Transverse colon (tissue), 4 donors: ENCODE results near the gene SNRNP70. TPM values are rescaled to one million over a fixed set of nuclear protein-coding genes. Genes with fewer than 3 reads are reported as not detected.
"Not testable (repeated sequence)": the region's sequence is repeated elsewhere in the genome, so short reads cannot be mapped to it uniquely, and the experiment has no call there.

Experiments
- DNase-seq: peaks from one replicate; pipeline ENCODE4 v3.0.0-alpha.2; 2019
- H3K27ac ChIP-seq, 4 donors: fragments of 200-600 bp; sonication (generic); 2 replicates each; pipeline ENCODE4 v1.5.1; 2016 to 2018; ENCODE audit warnings: inconsistent platforms in 4 of 4
- H3K27me3 ChIP-seq: fragments of 200-600 bp; sonication (generic); 2 replicates; pipeline ENCODE4 v1.5.1; 2017; ENCODE audit warnings: inconsistent platforms
- H3K36me3 ChIP-seq, 4 donors: fragments of 200-600 bp; sonication (generic); 2 replicates each; pipeline ENCODE4 v1.5.1; 2017 to 2019; ENCODE audit warnings: inconsistent platforms in 4 of 4
- H3K4me1 ChIP-seq, 4 donors: fragments of 200-600 bp; sonication (generic); 2 replicates each; pipeline ENCODE4 v1.5.1; 2017 to 2020; ENCODE audit warnings: inconsistent platforms in 4 of 4
- H3K4me3 ChIP-seq, 4 donors: fragments of 200-600 bp; sonication (generic); 1 replicate in 1 of 4; 2 replicates in 3 of 4; pipeline versions ENCODE4 v1.5.1 to v1.6.1; 2017 to 2019; ENCODE audit warnings: inconsistent platforms in 4 of 4
- H3K9me3 ChIP-seq, 2 donors: fragments of 200-600 bp; sonication (generic); 2 replicates each; pipeline ENCODE4 v1.5.1; 2017 to 2019; ENCODE audit warnings: inconsistent platforms in 2 of 2
- EP300 ChIP-seq: sonication (generic); formaldehyde crosslinking; IDR thresholded peaks from one replicate; pipeline ENCODE4 v1.6.1; 2017; ENCODE audit warnings: antibody characterized with exemption, low read depth
- POLR2A ChIP-seq: fragments of 450-650 bp; IDR thresholded peaks from one replicate; pipeline ENCODE4 v1.6.1; 2016; ENCODE audit warnings: antibody characterized with exemption, mild to moderate bottlenecking, moderate library complexity
- POLR2AphosphoS5 ChIP-seq, 3 donors: sonication (generic); formaldehyde crosslinking; IDR thresholded peaks; one replicate each; pipeline ENCODE4 v1.6.1; 2016; ENCODE audit warnings: antibody characterized with exemption in 3 of 3
- WGBS, 2 donors: methylation state at CpG; one replicate each; pipeline ENCODE4 v1.1.5; 2018; ENCODE audit warnings: low coverage in 1 of 2; 5-methylcytosine and 5-hydroxymethylcytosine counted together
- in situ Hi-C, 4 donors: fragments of 200-750 bp; cut with MboI; loops; one replicate each; pipeline versions ENCODE4 v1.15.0 to v1.15.1; 2017; ENCODE audit warnings: low sequenced_read_pairs in 3 of 4, low pct_ligation_motif_present in 1 of 4, low pct_unique_long_range_greater_than_20kb in 1 of 4
- intact Hi-C: fragments of 100-400 bp; cut with DNase I; formaldehyde crosslinking; loops from one replicate; pipeline ENCODE4 v1.15.1; 2023; ENCODE audit warnings: low total_unique reads
- total RNA-seq, 4 donors: library from RNA; depleted of rRNA; stranded (reverse); fragments of >200 nt; gene quantifications; one replicate each; pipeline ENCODE4 v1.1.0, GENCODE V29; 2016
- TF ChIP-seq, protein P1 (sequence below), 5 experiments: fragments of 200-600 bp in 3 of 5; fragments of 450-650 bp in 2 of 5; sonication (generic) in 3 of 5; IDR thresholded peaks; 1 replicate in 2 of 5; 2 replicates in 3 of 5; pipeline ENCODE4 v1.5.1; 2016 to 2017; ENCODE audit warnings: antibody characterized with exemption in 5 of 5, inconsistent platforms in 3 of 5, mild to moderate bottlenecking in 2 of 5, moderate library complexity in 1 of 5

SNRNP70 gene
- total RNA-seq: 100 to 1,000 TPM; 216 to 682 (median 292) TPM

DNA sequence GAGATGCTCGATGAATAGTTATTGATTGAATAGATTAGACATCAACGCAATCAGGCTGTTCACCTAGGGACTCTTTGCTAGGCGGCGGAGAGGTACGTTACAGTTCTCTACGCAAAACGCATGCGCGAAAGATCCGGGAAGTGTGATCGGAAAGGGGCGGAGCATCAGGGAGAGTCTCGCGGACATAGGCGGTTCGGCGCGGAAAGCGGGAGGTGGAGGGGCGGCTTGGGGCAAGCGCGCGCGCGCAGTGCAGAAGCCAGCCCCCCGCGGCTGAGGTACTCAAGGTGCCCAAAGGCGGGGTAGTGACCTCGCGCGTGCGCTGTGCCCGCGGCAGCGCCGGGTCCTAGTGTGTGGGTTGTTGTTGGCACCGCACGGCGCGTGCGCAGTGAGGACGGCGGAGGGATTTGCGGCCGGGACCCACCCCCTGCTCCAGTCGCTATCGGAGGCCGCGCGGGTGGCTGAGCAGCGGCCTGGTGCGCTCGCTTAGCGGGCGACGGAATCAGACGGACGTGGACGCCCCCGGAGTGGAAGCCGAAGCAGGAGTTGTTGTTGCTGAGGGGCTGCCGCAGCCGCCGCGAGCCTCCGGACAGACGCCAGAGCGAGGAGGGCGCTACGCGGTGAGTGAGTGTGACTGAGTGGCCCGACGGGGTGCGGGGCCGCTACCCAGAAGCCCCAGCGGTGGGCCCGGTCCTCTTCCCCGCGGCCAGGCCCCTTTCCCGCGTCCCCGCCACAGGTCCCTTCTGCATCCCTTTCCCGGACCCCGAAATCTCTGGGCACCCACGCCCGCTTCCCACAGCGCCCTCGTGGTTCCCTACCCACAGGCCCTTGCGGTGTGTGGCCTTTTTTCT lies at the start of gene SNRNP70:
SNRNP70 (plus strand) TSS at position 432 of the 848 bp plus-strand sequence. CDS start 964 bp downstream, outside the sequence.
- no peaks in the 10 kb centered on the region for H3K9me3 ChIP-seq
- TF ChIP-seq, protein P1, sequence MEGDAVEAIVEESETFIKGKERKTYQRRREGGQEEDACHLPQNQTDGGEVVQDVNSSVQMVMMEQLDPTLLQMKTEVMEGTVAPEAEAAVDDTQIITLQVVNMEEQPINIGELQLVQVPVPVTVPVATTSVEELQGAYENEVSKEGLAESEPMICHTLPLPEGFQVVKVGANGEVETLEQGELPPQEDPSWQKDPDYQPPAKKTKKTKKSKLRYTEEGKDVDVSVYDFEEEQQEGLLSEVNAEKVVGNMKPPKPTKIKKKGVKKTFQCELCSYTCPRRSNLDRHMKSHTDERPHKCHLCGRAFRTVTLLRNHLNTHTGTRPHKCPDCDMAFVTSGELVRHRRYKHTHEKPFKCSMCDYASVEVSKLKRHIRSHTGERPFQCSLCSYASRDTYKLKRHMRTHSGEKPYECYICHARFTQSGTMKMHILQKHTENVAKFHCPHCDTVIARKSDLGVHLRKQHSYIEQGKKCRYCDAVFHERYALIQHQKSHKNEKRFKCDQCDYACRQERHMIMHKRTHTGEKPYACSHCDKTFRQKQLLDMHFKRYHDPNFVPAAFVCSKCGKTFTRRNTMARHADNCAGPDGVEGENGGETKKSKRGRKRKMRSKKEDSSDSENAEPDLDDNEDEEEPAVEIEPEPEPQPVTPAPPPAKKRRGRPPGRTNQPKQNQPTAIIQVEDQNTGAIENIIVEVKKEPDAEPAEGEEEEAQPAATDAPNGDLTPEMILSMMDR (IDR thresholded peaks at IDR 0.05): peak in 1 of 5 experiments; percentile 18
- no peak for TF ChIP-seq EP300
- TF ChIP-seq POLR2A: peak; percentile 87
- TF ChIP-seq POLR2AphosphoS5 (IDR thresholded peaks at IDR 0.05): peak; percentile 86 to 96 (median 89)
- H3K4me3 ChIP-seq: peak within 1 kb of the TSS; percentile 81 to 100 (median 90)
- intact Hi-C loops (no loop called here), in situ Hi-C loops (loop anchor here in 2 of 4 donors (10.0 to 25.0 kb wide), 2 partner anchors 120 to 127 kb away; no protein-coding TSS in a partner anchor)
- peaks cover 0 to 6% (median 3%) of the 10 kb centered on the region in 4 donors for H3K36me3 ChIP-seq
- no peaks in the 10 kb centered on the region for H3K27me3 ChIP-seq
- WGBS, 2 donors: 1% methylated on average over 83 of the region's 89 CpGs; no CpG with 5 or more reads in 1 of the 2 donors
- H3K27ac ChIP-seq: peak within 1 kb of the TSS; percentile 90 to 96 (median 94)
- peaks cover 13 to 28% (median 22%) of the 10 kb centered on the region in 4 donors for H3K4me1 ChIP-seq
- DNase-seq: peak; percentile 99

- TF ChIP-seq, protein P1 (IDR thresholded peaks at IDR 0.05): peak in 2 of 5 experiments; percentile 18 to 21
- H3K9me3 ChIP-seq, H3K4me3 ChIP-seq, H3K27ac ChIP-seq, in situ Hi-C loops, H3K4me1 ChIP-seq, H3K27me3 ChIP-seq, intact Hi-C loops, H3K36me3 ChIP-seq, DNase-seq: not testable (repeated sequence)
- 59% methylated on average over 18 of the region's 18 CpGs; no CpG with 5 or more reads in 1 of the 2 donors for WGBS, 2 donors
Measured at GRCh38 chr19:49036815-49037214, 48.4 kb upstream of the SNRNP70 start, which contains the start of gene CGB1. Gene CGB1 (minus strand): TSS chr19:49036895. CDS start chr19:49036711, 184 bp downstream.

- H3K4me3 ChIP-seq, DNase-seq, H3K4me1 ChIP-seq, H3K36me3 ChIP-seq, H3K27me3 ChIP-seq, H3K27ac ChIP-seq, intact Hi-C loops, in situ Hi-C loops, H3K9me3 ChIP-seq: not testable (repeated sequence)
- WGBS, 2 donors: 86% methylated on average over 8 of the region's 8 CpGs; no CpG with 5 or more reads in 1 of the 2 donors
Measured at GRCh38 chr19:49038111-49038510, 47.1 kb upstream of the SNRNP70 start.

- H3K4me3 ChIP-seq, H3K9me3 ChIP-seq, H3K27me3 ChIP-seq, H3K36me3 ChIP-seq, intact Hi-C loops, in situ Hi-C loops, H3K4me1 ChIP-seq, H3K27ac ChIP-seq, DNase-seq: not testable (repeated sequence)
- WGBS, 2 donors: 75 to 83% methylated on average over 4 to 26 of the region's 26 CpGs
Measured at GRCh38 chr19:49038557-49039276, 46.5 kb upstream of the SNRNP70 start.

DNA sequence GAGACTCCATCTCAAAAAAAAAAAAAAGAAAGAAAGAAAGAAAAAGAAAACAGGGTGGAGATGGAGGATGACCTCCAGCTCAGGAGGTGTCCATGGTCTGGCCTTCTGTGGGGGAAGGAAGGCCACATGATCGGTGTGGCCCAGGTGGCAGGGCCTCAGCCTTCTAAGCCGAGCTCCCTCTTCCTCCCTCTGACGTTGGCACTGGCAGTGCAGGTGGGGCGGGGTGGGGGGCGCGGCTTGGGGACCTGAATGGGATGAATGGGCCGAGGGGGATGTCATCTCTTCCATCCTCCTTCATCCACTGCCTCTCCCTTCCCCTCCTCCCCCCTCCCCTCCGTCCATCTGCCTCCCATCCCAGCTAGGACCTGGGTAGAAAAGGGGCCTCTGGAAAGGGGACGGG lies 45.5 kb upstream of the SNRNP70 start:
- H3K9me3 ChIP-seq, DNase-seq, intact Hi-C loops, H3K27me3 ChIP-seq, H3K36me3 ChIP-seq, H3K27ac ChIP-seq, H3K4me1 ChIP-seq, in situ Hi-C loops, H3K4me3 ChIP-seq: not testable (repeated sequence)
- WGBS, 2 donors: 50% methylated on average over 9 of the region's 9 CpGs; no CpG with 5 or more reads in 1 of the 2 donors
